HepG2 (cell line): Measurements from ENCODE around the gene KIRREL3. TPM values are rescaled to one million over a fixed set of nuclear protein-coding genes. Genes with fewer than 3 reads are reported as not detected.

Source experiments
- ATAC-seq: fragments of 200-7000 bp; cut with Tn5 transposase; 3 replicates; pipeline ENCODE4 v1.9.1; 2020; ENCODE audit warnings: mild to moderate bottlenecking, moderate library complexity
- BruUV-seq: library from RNA; stranded (reverse); fragments of 400-500 nt; replicated peaks from 2 replicates; lab custom pipeline; 2021; lab: Mats Ljungman, UMichigan
- CTCF ChIA-PET: fragments of 300-600 bp; formaldehyde crosslinking; extraction: SDS; loops from one replicate; lab custom pipeline; 2021; ENCODE audit warnings: low total read pairs, inconsistent platforms, low intra/inter-chr PET ratio; lab: Yijun Ruan, JAX
- POLR2A ChIA-PET: fragments of 350-600 bp; sonication (Branson Sonifier 250); formaldehyde crosslinking; loops from one replicate; lab custom pipeline; 2020; ENCODE audit warnings: antibody characterized with exemption, inconsistent platforms; lab: Yijun Ruan, JAX
- DNase-seq: peaks from one replicate; pipeline ENCODE4 v3.0.0-alpha.2; 2015; ENCODE audit warnings: low spot score
- FAIRE-seq: peaks from 3 replicates; lab custom pipeline; 2011; peaks lifted over from hg19 to GRCh38; lab: Jason Lieb, UNC
- H2AFZ ChIP-seq: one replicate; pipeline ENCODE4 v1.6.1; 2011; ENCODE audit warnings: low read length, inconsistent platforms
- H3K27ac ChIP-seq: fragments of 300-600 bp; 3 replicates; pipeline ENCODE4 v1.8.0; 2011; ENCODE audit warnings: mixed run types, mild to moderate bottlenecking, mixed read lengths, low read length, inconsistent platforms; ENCODE audit not compliant: insufficient read depth; ENCODE audit errors: extremely low read length
- H3K27me3 ChIP-seq, 2 experiments: fragments of 200-600 bp in 1 of 2; 2 replicates in 1 of 2; 3 replicates in 1 of 2; pipeline versions ENCODE4 v1.6.0 to v1.8.0; 2011; ENCODE audit warnings: low read length in 2 of 2, mild to moderate bottlenecking in 2 of 2, moderate library complexity in 2 of 2, inconsistent platforms in 1 of 2; ENCODE audit not compliant: insufficient read depth in 2 of 2, control insufficient read depth in 1 of 2
- H3K36me3 ChIP-seq, 2 experiments: fragments of 200-600 bp in 1 of 2; replicated peaks in 1 of 2; 2 replicates in 1 of 2; 3 replicates in 1 of 2; pipeline versions ENCODE4 v1.5.1 to v1.8.0; 2011; ENCODE audit warnings: low read length in 2 of 2, inconsistent platforms in 1 of 2; ENCODE audit not compliant: insufficient read depth in 2 of 2, control insufficient read depth in 1 of 2
- H3K4me1 ChIP-seq: 2 replicates; pipeline ENCODE4 v1.5.1; 2012; ENCODE audit warnings: low read length, inconsistent platforms; ENCODE audit not compliant: insufficient read depth
- H3K4me2 ChIP-seq: 2 replicates; pipeline ENCODE4 v1.6.0; 2011; ENCODE audit warnings: low read depth, low read length, inconsistent platforms
- H3K4me3 ChIP-seq, 3 experiments: fragments of 200-600 bp in 1 of 3; sonication (generic), shearing (Covaris generic) in 1 of 3; replicated peaks in 1 of 3; 2 replicates each; pipeline ENCODE4 v1.5.1; 2011 to 2016; ENCODE audit warnings: low read length in 3 of 3, inconsistent platforms in 2 of 3, low read depth in 2 of 3, mild to moderate bottlenecking in 2 of 3, control low read depth in 1 of 3, mixed read lengths in 1 of 3; ENCODE audit not compliant: insufficient read depth in 1 of 3
- H3K79me2 ChIP-seq: one replicate; pipeline ENCODE4 v1.6.1; 2011; ENCODE audit warnings: low read length, inconsistent platforms; ENCODE audit not compliant: insufficient read depth
- H3K9ac ChIP-seq: 2 replicates; pipeline ENCODE4 v1.6.0; 2011; ENCODE audit warnings: mild to moderate bottlenecking, low read depth, low read length, inconsistent platforms; ENCODE audit not compliant: insufficient read depth
- H3K9me3 ChIP-seq: 2 replicates; pipeline ENCODE4 v1.5.1; 2012; ENCODE audit warnings: mild to moderate bottlenecking, low read length
- H4K20me1 ChIP-seq: 2 replicates; pipeline ENCODE4 v1.6.0; 2011; ENCODE audit warnings: inconsistent platforms, mild to moderate bottlenecking, low read length, moderate library complexity; ENCODE audit not compliant: insufficient read depth
- CBX1 ChIP-seq: IDR thresholded peaks from one replicate; pipeline ENCODE4 v1.6.1; 2016; ENCODE audit warnings: antibody characterized with exemption, low read depth
- GABPB1 ChIP-seq: IDR thresholded peaks from 2 replicates; pipeline ENCODE4 v1.6.1; 2016; ENCODE audit warnings: mild to moderate bottlenecking, missing genetic modification reagents, moderate library complexity, missing compliant biosample characterization
- KDM2A ChIP-seq: sonication (generic); formaldehyde crosslinking; IDR thresholded peaks from 2 replicates; pipeline ENCODE4 v1.4.0; 2020; ENCODE audit warnings: low read depth, missing genetic modification reagents, borderline replicate concordance
- MAFK ChIP-seq, 2 experiments: IDR thresholded peaks in 1 of 2; conservative IDR thresholded peaks in 1 of 2; 2 replicates each; pipeline ENCODE4 v1.6.1; 2011; ENCODE audit warnings: improper control_type of control experiment in 2 of 2, low read length in 2 of 2
- SALL1 ChIP-seq: sonication (generic); formaldehyde crosslinking; IDR thresholded peaks from 2 replicates; pipeline ENCODE4 v1.8.0; 2022; ENCODE audit warnings: mild to moderate bottlenecking, missing genetic modification reagents
- SMC3 ChIP-seq: IDR thresholded peaks from 2 replicates; pipeline ENCODE4 v1.6.1; 2011; ENCODE audit warnings: low read length, improper control_type of control experiment
- SOX6 ChIP-seq, 2 experiments: fragments of 450-650 bp in 1 of 2; sonication (generic) in 1 of 2; formaldehyde crosslinking in 1 of 2; IDR thresholded peaks; 2 replicates each; pipeline versions ENCODE4 v1.4.0 to v1.6.1; 2017 to 2020; ENCODE audit warnings: antibody characterized with exemption in 1 of 2, mild to moderate bottlenecking in 1 of 2, missing genetic modification reagents in 1 of 2
- XRCC5 ChIP-seq: fragments of 200-400 bp; formaldehyde crosslinking; optimal IDR thresholded peaks from 2 replicates; pipeline ENCODE3; 2017; ENCODE audit warnings: mild to moderate bottlenecking, low read length
- YEATS2 ChIP-seq: sonication (generic); formaldehyde crosslinking; IDR thresholded peaks from 2 replicates; pipeline ENCODE4 v1.4.0; 2020; ENCODE audit warnings: missing genetic modification reagents, borderline replicate concordance
- ZNF10 ChIP-seq: sonication (generic); formaldehyde crosslinking; IDR thresholded peaks from 2 replicates; pipeline ENCODE4 v1.4.0; 2020; ENCODE audit warnings: mild to moderate bottlenecking, low read depth, missing genetic modification reagents, borderline replicate concordance
- ZNF713 ChIP-seq: sonication (generic); formaldehyde crosslinking; IDR thresholded peaks from 2 replicates; pipeline ENCODE4 v1.4.0; 2020; ENCODE audit warnings: mild to moderate bottlenecking, missing genetic modification reagents
- WGBS: methylation state at CpG from one replicate; pipeline ENCODE4 v1.1.6; 2017; ENCODE audit warnings: low lambda C conversion rate; 5-methylcytosine and 5-hydroxymethylcytosine counted together
- in situ Hi-C: cut with HindIII; loops from 2 replicates; pipeline ENCODE4 v1.10.0; 2017; ENCODE audit warnings: low pct_unique_long_range_greater_than_20kb; ENCODE audit not compliant: extremely low pct_ligation_motif_present
- intact Hi-C: fragments of 100-400 bp; cut with micrococcal nuclease; formaldehyde crosslinking; loops from one replicate; pipeline ENCODE4 v1.10.0; 2022; ENCODE audit not compliant: unreplicated experiment
- polyA plus RNA-seq, 8 experiments: library from polyadenylated mRNA; depleted of rRNA in 3 of 8; stranded (reverse) in 7 of 8; unstranded in 1 of 8; fragments of >200 nt; fragmentation: Illumina TruSeq in 4 of 8; extraction: Trizol in 4 of 8; gene quantifications; 2 replicates each; pipeline versions ENCODE4 v1.2.1 to v1.2.3, GENCODE V29; 2011 to 2016; ENCODE audit warnings: low read depth in 4 of 8, missing spikeins in 1 of 8, mixed read lengths in 1 of 8; ENCODE audit not compliant: insufficient read depth in 1 of 8
- total RNA-seq, 5 experiments: library from RNA; depleted of rRNA; stranded (reverse); fragments of >200 nt; fragmentation: Illumina TruSeq; extraction: Trizol; gene quantifications; 2 replicates each; pipeline ENCODE4 v1.2.3, GENCODE V29; 2016; ENCODE audit warnings: low read depth in 1 of 5
- TF ChIP-seq, protein P1 (sequence below): sonication (generic); formaldehyde crosslinking; IDR thresholded peaks from 2 replicates; pipeline ENCODE4 v1.9.0; 2022; ENCODE audit warnings: missing genetic modification reagents, mild to moderate bottlenecking, borderline replicate concordance
- TF ChIP-seq, protein P2 (sequence below): sonication (generic); formaldehyde crosslinking; IDR thresholded peaks from 2 replicates; pipeline ENCODE4 v1.4.0; 2020; ENCODE audit warnings: missing genetic modification reagents
- TF ChIP-seq, protein P3 (sequence below): sonication (generic); formaldehyde crosslinking; IDR thresholded peaks from 2 replicates; pipeline ENCODE4 v1.5.1; 2020; ENCODE audit warnings: mild to moderate bottlenecking, missing genetic modification reagents, moderate library complexity

The KIRREL3 gene
- total and polyA plus RNA-seq, 2 of the 13 experiments (the other 11 are each of a cell fraction or from before 2014, with no cell fraction given) = not detected

DNA sequence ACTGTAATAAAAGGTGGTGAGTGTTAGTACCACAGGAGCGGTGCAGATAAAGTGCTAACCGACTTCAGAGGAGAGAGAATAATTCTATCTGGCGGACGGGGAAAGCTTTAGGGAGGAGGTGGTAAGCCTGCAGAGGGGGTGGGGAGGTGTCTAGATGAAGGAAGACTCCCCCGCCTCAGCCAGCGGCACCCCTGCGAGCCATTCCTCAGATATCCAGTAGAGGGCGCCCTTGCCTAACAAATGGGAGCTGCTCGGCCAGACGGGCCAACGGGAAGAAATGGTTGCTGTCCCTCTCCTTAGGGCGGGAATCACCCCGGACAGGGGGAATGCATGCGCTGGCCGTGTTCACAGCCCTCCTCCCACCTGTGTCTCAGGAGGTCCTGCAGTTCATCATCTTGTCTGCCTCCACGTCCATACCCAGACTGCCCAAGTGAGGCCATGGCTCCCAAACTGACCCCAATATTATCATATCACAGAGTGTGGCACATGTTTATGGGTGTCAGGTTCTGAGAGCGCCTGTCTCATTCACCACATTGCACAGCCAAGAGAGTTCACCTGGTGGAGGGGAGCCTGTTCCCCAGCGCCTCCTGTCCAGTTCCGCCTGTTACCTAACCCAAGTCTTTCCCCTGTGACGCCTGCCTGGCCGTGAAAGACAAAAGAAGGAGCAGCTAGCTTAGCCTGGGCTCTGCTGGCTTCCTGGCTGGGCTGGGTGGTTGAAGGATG lies 559.6 kb downstream of the KIRREL3 start:
- Histone ChIP-seq H3K4me1 (peaks cover 6% of the 10 kb centered on the region; the same call in 1 of the 2 replicates), H3K27me3 (peaks cover 0 to 25% of the 10 kb centered on the region in 2 experiments; a peak in 2 of 5 replicates), H3K9me3 (no peaks in the 10 kb centered on the region), H4K20me1 (no peaks in the 10 kb centered on the region), H3K36me3 (no peaks in the 10 kb centered on the region), H3K4me3 (no peak overlapping the region), H3K4me2 (no peak overlapping the region; the same call in 1 of the 2 replicates), H3K27ac (no peak overlapping the region), H2AFZ (no peak overlapping the region), H3K79me2 (no peaks in the 10 kb centered on the region), H3K9ac (no peak overlapping the region)
- ChIA-PET CTCF (interaction anchor here (0.6 to 3.2 kb wide), 4 partner anchors 14 to 905 kb away, joined by 3 to 19 read pairs (median 10); no protein-coding TSS in a partner anchor), POLR2A (interaction anchor here (1.0 kb wide), 1 partner anchor 40 kb away, joined by 3 read pairs; no protein-coding TSS in a partner anchor)
- DNase-seq (peak; percentile 55), ATAC-seq (peak; percentile 88), FAIRE-seq (peak; percentile 64)
- 39% methylated on average over 11 of the region's 21 CpGs for WGBS
- in situ Hi-C loops = loop anchor here (10.0 to 25.0 kb wide), 3 partner anchors 164 to 1721 kb away; no protein-coding TSS in a partner anchor
- intact Hi-C loops = loop anchor here (1.0 to 10.0 kb wide), 2 partner anchors 39 to 164 kb away; no protein-coding TSS in a partner anchor
- BruUV-seq = no TSS peak
- TF ChIP-seq YEATS2 (CRISPR knock-in tag) (no peak), CBX1 (peak; percentile 43), ZNF10 (CRISPR knock-in tag) (no peak), ZNF713 (no peak), SMC3 (peak; percentile 72), KDM2A (CRISPR knock-in tag) (peak; percentile 67; the same call in 1 of the 2 replicates), SALL1 (CRISPR knock-in tag) (peak; percentile 32; the same call in 1 of the 2 replicates), GABPB1 (CRISPR knock-in tag) (peak; percentile 38; the same call in 1 of the 2 replicates), SOX6 (IDR thresholded peaks at IDR 0.05) (no peak), SOX6 (CRISPR knock-in tag; IDR thresholded peaks at IDR 0.05) (0 out of 2 replicates have a peak, but pooled peaks have one; percentile 13), XRCC5 (peak; percentile 34), MAFK (conservative IDR thresholded peaks at IDR 0.05 in 1 of 2, IDR thresholded peaks at IDR 0.05 in 1 of 2; ENCODE audit: low read length in 2 of 2) (no peak)
- TF ChIP-seq, protein P1, sequence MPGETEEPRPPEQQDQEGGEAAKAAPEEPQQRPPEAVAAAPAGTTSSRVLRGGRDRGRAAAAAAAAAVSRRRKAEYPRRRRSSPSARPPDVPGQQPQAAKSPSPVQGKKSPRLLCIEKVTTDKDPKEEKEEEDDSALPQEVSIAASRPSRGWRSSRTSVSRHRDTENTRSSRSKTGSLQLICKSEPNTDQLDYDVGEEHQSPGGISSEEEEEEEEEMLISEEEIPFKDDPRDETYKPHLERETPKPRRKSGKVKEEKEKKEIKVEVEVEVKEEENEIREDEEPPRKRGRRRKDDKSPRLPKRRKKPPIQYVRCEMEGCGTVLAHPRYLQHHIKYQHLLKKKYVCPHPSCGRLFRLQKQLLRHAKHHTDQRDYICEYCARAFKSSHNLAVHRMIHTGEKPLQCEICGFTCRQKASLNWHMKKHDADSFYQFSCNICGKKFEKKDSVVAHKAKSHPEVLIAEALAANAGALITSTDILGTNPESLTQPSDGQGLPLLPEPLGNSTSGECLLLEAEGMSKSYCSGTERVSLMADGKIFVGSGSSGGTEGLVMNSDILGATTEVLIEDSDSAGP (CRISPR knock-in tag) = peak; percentile 31; the same call in 1 of the 2 replicates
- TF ChIP-seq, protein P2, sequence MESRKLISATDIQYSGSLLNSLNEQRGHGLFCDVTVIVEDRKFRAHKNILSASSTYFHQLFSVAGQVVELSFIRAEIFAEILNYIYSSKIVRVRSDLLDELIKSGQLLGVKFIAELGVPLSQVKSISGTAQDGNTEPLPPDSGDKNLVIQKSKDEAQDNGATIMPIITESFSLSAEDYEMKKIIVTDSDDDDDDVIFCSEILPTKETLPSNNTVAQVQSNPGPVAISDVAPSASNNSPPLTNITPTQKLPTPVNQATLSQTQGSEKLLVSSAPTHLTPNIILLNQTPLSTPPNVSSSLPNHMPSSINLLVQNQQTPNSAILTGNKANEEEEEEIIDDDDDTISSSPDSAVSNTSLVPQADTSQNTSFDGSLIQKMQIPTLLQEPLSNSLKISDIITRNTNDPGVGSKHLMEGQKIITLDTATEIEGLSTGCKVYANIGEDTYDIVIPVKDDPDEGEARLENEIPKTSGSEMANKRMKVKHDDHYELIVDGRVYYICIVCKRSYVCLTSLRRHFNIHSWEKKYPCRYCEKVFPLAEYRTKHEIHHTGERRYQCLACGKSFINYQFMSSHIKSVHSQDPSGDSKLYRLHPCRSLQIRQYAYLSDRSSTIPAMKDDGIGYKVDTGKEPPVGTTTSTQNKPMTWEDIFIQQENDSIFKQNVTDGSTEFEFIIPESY (CRISPR knock-in tag) = no peak
- TF ChIP-seq, protein P3, sequence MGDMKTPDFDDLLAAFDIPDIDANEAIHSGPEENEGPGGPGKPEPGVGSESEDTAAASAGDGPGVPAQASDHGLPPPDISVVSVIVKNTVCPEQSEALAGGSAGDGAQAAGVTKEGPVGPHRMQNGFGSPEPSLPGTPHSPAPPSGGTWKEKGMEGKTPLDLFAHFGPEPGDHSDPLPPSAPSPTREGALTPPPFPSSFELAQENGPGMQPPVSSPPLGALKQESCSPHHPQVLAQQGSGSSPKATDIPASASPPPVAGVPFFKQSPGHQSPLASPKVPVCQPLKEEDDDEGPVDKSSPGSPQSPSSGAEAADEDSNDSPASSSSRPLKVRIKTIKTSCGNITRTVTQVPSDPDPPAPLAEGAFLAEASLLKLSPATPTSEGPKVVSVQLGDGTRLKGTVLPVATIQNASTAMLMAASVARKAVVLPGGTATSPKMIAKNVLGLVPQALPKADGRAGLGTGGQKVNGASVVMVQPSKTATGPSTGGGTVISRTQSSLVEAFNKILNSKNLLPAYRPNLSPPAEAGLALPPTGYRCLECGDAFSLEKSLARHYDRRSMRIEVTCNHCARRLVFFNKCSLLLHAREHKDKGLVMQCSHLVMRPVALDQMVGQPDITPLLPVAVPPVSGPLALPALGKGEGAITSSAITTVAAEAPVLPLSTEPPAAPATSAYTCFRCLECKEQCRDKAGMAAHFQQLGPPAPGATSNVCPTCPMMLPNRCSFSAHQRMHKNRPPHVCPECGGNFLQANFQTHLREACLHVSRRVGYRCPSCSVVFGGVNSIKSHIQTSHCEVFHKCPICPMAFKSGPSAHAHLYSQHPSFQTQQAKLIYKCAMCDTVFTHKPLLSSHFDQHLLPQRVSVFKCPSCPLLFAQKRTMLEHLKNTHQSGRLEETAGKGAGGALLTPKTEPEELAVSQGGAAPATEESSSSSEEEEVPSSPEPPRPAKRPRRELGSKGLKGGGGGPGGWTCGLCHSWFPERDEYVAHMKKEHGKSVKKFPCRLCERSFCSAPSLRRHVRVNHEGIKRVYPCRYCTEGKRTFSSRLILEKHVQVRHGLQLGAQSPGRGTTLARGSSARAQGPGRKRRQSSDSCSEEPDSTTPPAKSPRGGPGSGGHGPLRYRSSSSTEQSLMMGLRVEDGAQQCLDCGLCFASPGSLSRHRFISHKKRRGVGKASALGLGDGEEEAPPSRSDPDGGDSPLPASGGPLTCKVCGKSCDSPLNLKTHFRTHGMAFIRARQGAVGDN (CRISPR knock-in tag) = peak; percentile 33; the same call in 1 of the 2 replicates
